HG02973 (cell line): ENCODE data around the gene APOBEC3C.
A peak's percentile ranks its signal among the peaks of the same experiment; 100 is the strongest.
"Not testable (repeated sequence)": the region's sequence is repeated elsewhere in the genome, so short reads cannot be mapped to it uniquely, and the experiment has no call there.

Experiments
- ATAC-seq: cut with Tn5 transposase; IDR thresholded peaks from one replicate; pipeline ENCODE4 v1.9.1; 2021; ENCODE audit warnings: moderate library complexity; ENCODE audit not compliant: unreplicated experiment

Gene APOBEC3C

DNA sequence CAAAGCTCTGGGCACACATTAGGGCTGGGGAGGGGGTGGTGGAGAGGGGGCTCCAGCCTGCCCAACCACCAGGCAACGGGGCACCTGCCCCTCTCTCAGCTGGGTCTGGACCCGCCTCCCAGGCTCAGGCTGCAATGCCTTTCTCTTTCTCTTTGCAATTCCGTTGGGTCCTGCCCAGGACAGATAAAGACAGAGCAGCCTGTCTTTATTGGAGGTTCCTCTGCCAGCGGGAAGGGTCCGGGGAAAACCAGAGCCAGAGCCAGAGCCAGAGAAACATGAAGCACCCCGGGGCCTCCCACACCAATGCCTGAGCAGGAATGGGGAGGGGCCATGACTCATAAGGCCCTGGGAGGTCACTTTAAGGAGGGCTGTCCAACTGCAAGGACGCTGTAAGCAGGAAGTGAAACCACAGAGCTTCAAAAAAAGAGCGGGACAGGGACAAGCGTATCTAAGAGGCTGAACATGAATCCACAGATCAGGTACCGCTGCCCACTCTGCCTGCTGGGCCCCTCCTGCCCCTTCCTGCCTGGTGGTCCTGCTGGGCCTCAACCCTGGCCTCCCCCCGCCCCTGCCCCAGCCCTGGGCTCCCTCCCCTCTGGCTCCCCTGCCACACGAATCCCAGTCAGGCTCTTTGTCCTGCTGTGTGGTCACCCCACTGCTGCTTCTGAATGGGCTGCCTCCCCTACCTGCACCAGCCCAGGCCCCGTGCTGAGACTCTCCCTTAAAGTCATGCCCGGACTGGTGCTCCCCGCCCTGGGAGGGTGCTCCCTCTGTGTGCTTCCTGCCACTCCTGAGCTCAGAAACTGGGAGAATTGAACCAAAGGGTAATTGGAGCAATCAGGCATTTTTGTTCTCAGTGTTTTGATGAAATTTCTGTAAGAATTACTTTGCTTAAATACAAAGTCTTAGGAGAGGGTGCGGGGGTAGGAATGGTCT, 31.8 kb upstream of the APOBEC3C start, which contains the start of gene APOBEC3B:
TSS of gene APOBEC3B (plus strand) at position 356 of the 936 bp plus-strand sequence. CDS start at position 463, 107 bp downstream.
- ATAC-seq: peak; percentile 49

DNA sequence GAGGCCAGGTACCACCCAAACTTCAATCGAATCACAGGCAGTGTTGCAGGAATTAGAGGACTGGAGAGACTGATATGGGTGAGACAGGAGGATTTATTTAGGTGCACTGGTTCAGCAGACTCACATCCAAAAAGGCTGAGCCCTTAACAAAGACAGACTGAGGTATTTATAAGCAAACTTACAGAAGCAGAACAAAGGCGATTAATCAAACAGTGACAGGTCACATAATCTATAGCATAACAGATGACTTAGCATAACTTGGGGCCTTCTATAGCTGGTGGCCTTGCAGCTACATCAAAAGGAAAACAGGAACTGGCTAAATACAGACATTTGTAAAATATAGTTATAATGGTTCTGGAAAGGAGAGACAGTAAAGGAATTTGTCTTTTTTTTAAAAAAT, 29.8 kb upstream of the APOBEC3C start:
- ATAC-seq: no peak

DNA sequence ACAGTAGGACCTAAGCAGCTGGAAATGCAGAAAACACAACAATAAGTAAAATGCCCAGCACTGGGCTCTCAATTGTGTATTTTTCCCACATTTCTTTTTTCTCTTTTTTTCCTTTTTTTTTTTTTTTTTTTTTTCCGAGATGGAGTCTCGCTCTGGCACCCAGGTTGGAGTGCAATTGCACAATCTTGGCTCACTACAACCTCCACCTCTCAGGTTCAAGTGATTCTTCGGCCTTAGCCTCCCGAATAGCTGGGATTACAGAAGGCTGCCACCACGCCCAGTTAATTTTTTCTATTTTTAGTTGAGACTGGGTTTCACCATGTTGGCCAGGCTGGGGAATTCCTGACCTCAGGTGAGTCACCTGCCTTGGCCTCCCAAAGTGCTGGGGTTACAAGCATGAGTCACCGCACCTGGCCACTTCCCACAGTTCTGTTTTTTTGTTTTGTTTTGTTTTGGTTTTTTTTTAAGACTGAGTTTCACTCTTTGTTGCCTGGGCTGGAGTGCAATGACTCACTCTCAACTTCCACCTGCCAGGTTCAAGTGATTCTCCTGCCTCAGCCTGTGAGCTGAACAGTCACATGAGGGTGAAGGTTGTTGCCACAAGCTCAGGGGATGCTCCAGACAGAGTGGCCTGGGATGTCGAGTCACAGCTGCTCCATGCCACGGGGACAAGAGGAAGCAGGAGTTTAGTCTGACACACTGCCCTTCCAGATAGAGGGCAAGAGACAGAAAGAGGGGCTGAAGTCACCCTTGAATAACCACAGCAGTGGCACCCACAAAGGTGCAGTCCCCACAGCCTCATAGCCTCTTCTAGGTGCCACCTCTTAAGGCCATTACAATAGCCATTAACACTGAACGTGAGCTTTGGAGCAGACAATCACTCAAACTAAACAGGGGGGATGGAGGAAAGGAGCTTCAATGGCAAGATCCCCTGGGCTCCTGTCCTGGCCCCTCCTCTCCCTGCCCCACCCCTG, 29.0 kb upstream of the APOBEC3C start:
- ATAC-seq: peak; percentile 61

DNA sequence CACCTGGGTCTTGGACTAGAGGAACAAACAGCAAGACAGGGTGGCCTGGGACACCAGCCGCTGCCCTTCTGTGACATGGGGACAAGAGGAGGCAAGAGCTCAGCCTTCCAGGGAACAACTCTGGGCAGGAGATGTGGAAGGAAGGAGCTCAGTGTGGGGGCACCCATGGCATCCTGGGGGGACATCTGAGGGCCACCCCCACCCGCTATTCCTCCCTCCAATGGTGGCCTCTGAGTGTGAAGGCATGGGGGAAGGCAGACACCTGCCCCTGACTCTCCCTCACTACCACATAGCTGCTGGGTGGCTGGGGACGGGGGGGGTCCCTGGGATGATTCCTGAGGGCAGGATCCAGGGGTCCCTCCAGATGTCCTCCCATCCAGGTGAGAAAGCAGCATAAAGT, 27.4 kb upstream of the APOBEC3C start:
- ATAC-seq: no peak

DNA sequence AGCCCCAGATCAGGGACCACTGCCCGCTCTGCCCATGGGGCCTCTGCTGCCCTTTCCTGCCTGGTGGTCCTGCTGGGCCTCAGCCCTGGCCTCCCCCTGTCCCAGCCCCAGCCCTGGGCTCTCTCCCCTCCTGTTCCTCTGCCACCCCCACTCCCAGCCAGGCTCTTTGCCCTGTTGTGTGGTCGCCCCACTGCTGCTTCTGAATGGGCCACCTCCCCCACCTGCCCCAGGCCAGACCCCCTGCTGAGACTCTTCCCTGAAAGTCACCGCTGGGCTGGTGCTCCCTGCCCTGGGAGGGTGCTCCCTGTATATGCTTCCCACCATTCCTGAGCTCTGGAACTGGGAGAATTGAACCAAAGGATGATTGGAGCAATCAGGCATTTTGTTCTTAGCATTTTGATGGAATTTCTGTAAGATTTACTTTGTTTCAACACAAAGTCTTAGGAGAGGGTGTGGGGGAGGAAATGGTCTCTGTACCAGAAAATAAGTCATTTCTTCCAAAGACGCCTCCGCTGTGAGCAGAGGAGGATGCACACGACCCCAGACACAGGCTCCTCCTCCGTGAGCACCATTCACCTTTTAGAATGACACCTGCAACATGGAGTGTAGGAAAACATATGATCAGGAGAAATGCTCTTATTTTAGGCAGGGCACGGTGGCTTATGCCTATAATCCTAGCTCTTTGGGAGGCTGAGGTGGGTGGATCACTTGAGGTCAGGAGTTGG, 26.7 kb upstream of the APOBEC3C start:
- ATAC-seq: no peak

DNA sequence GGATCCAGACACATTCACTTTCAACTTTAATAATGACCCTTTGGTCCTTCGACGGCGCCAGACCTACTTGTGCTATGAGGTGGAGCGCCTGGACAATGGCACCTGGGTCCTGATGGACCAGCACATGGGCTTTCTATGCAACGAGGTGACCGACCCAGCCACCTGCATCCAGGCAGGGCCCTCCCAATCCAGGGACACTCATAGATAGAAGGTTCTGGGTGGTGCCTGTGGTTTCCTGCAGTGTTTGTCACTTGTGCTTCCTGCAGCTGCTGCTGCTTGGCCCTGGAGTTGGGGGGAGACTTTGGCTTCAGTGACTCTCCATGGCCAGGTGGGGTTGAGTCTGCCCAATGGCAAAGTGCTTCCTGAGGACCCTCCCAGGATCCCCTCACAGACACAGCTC, 24.6 kb upstream of the APOBEC3C start:
- no peak for ATAC-seq

DNA sequence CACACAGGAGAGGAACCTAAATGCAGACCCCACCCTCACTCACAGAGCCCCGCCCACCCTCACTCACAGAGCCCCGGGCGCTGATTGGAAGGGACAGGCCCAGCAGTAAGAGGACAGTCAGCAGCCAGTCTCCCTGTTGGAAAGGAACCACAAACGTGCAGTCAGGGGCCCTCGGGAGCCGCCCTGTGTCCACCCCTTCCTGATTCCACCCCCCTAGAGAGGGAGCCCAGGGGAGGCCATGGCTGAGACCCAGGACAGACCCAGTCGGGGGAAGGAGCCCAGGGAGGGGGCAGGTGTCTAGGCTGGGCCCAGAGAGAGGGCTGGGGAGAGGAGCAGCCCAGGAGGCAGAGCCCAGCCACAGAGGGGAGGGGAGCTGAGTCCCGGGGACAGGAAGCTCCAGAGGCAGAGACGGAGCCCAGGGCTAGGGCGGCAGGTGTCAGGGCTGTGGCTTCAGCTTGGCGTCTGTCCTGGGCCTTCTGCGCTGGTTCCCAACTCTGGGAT, 21.1 kb upstream of the APOBEC3C start:
- ATAC-seq: not testable (repeated sequence)

DNA sequence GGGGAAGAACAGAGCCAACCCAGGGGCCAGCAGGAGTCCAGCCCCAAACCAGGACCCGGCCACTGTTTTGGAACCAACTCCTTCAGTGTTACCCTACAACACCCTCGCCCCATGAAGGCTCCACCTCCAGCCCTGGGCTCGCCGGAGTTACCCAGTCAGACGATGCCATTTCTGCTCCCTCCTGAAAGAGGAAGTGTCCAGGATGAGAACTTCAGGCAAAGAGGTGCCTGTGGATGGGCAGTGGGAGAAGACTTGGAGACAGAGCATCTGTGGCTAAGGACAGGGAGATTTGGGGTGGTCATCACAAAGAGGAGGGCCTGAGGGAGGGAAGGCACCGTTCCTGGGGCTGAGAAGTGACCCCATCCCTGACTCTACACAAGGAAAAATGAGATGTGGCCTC, 18.0 kb upstream of the APOBEC3C start:
- ATAC-seq: no peak

DNA sequence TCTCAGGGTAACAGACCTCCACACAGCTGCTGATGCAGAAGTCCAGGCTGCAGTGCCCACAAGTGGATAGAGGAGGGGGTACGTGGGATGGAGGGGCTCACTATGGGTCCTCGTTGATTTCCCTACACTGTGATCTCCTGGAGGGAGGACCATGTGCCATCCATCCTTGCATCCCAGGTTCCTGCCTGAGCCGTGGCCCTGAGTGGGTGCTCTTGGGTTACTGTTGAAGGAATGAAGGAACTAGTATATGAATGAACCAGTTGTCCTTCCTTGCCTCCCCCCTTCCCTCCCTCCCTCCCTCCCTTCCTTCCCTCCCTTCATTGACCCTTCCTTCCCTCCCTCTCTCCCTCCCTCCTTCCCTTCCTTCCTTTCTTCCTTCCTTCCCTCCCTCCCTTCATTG, 16.5 kb upstream of the APOBEC3C start:
- no peak for ATAC-seq

DNA sequence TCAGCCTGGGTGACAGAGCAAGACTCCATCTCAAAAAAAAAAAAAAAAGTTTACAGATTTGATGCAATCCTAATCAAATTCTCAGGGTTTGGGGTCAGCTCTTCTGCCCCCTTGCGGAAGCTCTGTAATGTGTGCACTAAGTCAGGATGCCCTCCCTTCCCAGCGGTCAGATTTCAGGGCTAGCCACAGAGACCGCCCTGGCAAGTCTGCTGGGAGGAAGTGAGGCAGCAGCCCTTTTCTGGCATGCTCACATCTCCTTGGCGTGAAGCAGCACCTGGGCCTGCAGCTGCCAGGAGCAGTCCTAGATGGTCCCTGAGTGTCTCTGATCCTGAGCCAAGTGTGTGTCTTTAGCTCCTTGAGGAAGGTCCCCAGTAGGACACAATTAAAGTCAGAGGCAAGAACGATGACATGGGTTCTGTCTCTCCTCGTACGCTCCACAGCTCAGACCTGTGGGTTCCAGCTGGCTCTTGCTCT, 10.9 kb upstream of the APOBEC3C start:
- ATAC-seq: peak; percentile 56

DNA sequence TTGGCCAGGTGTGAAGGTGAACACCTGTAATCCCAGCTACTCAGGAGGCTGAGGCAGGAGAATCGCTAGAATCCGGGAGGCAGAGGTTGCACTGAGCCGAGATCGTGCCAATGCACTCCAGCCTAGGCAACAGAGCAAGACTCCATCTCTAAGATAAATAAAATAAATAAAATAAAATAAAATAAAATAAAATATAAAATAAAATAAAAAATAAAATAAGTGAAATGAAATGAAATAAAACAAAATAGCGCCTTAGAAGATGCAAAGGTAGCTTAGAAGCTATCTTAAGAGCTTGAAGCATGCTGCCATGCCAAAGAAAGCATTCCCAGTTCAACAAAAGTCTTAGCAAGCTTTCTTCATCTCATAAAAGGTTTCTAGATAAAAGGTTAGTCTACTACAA, 6.9 kb upstream of the APOBEC3C start:
- no peak for ATAC-seq

DNA sequence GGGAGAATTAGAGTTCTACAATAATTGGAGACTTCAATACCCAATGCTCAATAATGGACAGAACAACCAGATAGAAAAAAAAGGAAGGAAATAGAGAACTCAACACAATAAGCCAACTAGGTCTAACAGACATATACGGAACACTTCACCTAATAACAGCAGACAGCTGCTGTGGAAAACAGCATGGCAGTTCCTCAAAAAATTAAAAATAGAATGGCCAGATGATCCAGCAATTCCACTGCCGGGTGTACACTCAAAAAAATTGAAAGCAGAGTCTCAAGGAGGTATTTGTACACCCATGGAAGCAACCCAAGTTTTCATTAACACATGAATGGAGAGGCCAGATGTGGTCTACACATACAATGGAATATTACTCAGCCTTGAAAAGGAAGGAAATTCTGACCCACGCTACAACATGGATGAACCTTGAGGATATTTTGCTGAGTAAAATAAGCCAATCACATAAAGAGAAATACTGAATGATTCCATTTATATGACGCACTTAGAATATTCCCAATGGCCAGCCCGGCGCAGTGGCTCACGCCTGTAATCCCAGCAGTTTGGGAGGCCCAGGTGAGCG, 5.7 kb upstream of the APOBEC3C start:
- ATAC-seq: not testable (repeated sequence)

DNA sequence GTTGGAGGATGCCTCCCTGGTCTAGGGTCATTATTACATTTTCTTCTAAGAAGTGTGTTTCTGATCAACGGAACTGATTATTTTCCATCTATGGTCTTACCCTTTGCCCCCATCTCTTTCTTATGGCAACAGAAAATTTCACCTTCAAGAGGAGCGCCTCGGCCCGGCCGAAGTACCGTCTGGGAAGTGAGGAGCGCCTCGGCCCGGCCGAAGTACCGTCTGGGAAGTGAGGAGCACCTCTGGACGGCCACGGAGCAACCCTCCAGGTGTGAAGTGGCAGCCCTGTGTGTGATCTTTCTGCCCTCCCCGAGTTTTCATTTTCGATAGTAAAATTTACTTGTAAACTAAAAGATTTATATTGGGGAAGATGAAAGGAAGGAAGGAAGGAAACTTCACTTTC, 3.1 kb upstream of the APOBEC3C start:
- ATAC-seq: no peak

DNA sequence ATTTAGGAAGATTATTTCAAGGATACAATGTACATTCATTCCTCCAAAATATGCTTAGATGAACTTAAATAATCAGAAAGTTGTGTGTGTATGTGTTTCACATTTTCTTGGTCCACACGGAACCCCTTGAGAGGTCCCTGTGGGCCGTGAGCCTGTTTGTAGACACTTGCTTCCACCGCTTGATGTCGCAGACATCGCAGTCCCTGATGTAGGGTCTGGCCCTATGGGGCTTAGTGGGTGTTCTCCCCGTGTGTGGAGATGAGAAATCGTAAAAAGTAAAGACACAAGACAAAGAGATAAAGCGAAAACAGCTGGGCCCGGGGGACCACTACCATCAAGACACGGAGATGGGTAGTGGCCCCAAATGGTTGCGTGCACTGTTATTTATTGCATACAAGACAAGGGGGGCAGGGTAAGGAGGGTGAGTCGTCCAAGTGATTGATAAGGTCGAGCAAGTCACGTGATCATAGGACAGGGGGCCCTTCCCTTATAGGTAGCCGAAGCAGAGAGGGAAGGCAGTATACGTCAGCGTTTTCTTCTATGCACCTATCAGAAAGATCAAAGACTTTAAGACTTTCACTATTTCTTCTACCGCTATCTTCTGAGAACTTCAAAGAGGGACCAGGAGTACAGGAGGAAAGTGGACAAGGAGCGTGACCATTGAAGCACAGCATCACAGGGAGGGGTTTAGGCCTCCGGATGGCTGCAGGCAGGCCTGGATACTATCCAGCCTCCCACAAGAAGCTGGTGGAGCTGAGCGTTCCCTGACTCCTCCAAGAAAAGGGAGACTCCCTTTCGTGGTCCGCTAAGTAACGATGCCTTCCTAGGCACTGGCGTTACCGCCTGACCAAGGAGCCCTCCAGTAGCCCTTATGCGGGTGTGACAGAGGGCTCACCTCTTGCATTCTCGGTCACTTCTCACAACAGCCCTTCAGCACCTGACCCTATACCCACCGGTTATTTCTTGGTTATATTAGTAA, 1.2 kb upstream of the APOBEC3C start:
- no peak for ATAC-seq

DNA sequence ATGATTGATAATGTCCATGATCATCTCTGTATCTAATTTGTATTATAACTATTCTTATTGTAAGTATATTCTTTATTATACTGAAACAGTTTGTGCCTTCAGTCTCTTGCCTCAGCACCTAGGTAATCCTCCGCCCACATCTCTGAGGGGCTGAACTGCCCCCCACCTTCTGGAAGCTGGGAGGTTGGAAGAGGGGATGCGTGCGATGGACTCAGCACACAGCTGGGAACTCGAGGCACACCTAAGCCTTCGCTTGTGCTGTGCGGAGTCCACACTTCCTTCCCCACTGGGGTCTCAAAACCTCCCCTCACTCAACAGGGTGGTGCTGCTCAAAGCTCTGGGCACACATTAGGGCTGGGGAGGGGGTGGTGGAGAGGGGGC, 506 bp upstream of the APOBEC3C start:
- not testable (repeated sequence) for ATAC-seq

DNA sequence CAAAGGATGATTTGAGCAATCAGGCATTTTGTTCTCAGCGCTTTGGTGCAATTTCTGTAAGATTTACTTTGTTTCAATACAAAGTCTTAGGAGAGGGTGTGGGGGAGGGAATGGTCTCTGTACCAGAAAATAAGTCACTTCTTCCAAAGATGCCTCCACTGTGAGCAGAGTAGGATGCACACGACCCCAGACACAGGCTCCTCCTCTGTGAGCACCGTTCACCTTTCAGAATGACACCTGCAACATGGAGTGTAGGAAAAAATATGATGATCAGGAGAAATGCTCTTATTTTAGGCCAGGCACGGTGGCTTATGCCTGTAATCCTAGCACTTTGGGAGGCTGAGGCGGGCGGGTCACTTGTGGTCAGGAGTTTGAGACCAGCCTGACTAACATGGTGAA, 665 bp downstream of the APOBEC3C start:
- ATAC-seq: not testable (repeated sequence)

DNA sequence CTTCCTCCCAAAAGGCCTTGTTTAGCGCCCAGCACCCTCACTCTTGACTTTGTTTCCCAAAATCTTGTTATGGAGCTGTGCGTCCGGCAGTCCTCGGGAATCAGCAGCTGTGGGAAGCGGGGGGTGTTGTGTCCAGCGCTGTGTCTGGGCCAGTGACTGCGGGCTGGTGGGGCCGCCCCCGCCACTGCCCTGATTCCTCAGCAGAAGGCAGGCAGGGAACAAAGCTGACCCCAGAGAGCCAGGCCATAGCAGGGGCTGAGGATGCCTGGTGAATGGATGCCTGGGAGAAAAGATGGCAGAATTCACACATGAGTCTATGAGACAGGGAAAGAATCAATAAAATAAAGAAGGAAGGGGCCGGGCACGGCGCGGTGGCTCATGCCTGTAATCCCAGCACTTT, 2.5 kb downstream of the APOBEC3C start:
- no peak for ATAC-seq

DNA sequence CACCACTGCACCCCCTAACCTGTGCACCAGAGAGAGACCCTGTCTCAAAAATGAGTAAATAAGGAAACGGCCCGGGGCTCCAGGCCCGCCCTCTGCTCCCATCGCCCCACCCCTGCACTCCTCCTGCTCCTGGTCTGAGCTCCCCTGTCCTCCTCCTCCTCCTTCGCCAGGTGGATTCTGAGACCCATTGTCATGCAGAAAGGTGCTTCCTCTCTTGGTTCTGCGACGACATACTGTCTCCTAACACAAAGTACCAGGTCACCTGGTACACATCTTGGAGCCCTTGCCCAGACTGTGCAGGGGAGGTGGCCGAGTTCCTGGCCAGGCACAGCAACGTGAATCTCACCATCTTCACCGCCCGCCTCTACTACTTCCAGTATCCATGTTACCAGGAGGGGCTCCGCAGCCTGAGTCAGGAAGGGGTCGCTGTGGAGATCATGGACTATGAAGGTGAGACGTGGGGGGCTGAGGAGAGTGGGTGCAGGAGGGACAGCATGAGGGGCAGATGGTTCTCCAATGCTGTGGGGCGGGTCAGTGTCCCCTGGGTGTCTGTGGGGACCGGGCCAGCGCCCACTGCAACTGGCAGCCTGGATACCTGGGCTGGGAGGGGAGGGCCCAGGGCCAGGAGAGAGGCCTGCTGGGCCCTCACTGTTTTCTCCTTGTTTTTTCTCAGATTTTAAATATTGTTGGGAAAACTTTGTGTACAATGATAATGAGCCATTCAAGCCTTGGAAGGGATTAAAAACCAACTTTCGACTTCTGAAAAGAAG, 3.7 kb downstream of the APOBEC3C start:
- ATAC-seq: no peak
